CD4-positive, alpha-beta memory T cell (primary cell): ENCODE results near the gene TWIST2. TPM values are rescaled to one million over a fixed set of nuclear protein-coding genes. Genes with fewer than 3 reads are reported as not detected.

ENCODE experiments used
- CTCF ChIA-PET: fragments of 350-600 bp; sonication (Branson Sonifier 250); formaldehyde crosslinking; loops from one replicate; lab custom pipeline; 2021; ENCODE audit warnings: inconsistent platforms; ENCODE audit not compliant: partially characterized antibody; lab: Charles Lee
- POLR2A ChIA-PET: fragments of 350-600 bp; sonication (Branson Sonifier 250); formaldehyde crosslinking; loops from one replicate; lab custom pipeline; 2021; ENCODE audit not compliant: partially characterized antibody; lab: Charles Lee
- DNase-seq, 5 donors: peaks; one replicate each; pipeline versions ENCODE4 v3.0.0 to v3.0.0-alpha.2; 2020 to 2022; ENCODE audit warnings: mixed read lengths in 1 of 5
- H3K27ac ChIP-seq: one replicate; pipeline ENCODE4 v1.7.0; 2013; ENCODE audit warnings: low read depth, low read length
- H3K27me3 ChIP-seq: 2 replicates; pipeline ENCODE4 v1.7.0; 2013; ENCODE audit warnings: mild to moderate bottlenecking, low read length, moderate library complexity; ENCODE audit not compliant: insufficient read depth
- H3K36me3 ChIP-seq: 2 replicates; pipeline ENCODE4 v1.7.0; 2013; ENCODE audit warnings: mild to moderate bottlenecking, low read length, moderate library complexity; ENCODE audit not compliant: insufficient read depth
- H3K4me1 ChIP-seq: 2 replicates; pipeline ENCODE4 v1.7.0; 2013; ENCODE audit warnings: mild to moderate bottlenecking, low read length, moderate library complexity; ENCODE audit not compliant: insufficient read depth
- H3K4me3 ChIP-seq, 2 donors: one replicate each; pipeline ENCODE4 v1.7.0; 2013; ENCODE audit warnings: low read length in 2 of 2, mild to moderate bottlenecking in 1 of 2
- H3K9me3 ChIP-seq, 2 donors: one replicate each; pipeline ENCODE4 v1.7.0; 2013; ENCODE audit warnings: low read length in 2 of 2, control low read depth in 1 of 2; ENCODE audit not compliant: control insufficient read depth in 1 of 2
- H3K27ac Mint-ChIP-seq, 7 donors: one replicate each; pipeline ENCODE4 v1.8.0; 2020 to 2021; ENCODE audit warnings: mixed read lengths in 7 of 7, mild to moderate bottlenecking in 6 of 7, inconsistent platforms in 3 of 7, moderate library complexity in 3 of 7
- H3K27me3 Mint-ChIP-seq, 2 donors: one replicate each; pipeline ENCODE4 v1.8.0; 2020 to 2021; ENCODE audit warnings: mixed read lengths in 2 of 2
- H3K36me3 Mint-ChIP-seq, 2 donors: one replicate each; pipeline ENCODE4 v1.8.0; 2020 to 2021; ENCODE audit warnings: mixed read lengths in 2 of 2, inconsistent platforms in 1 of 2, mild to moderate bottlenecking in 1 of 2
- H3K4me1 Mint-ChIP-seq, 4 donors: one replicate each; pipeline ENCODE4 v1.8.0; 2020 to 2021; ENCODE audit warnings: mixed read lengths in 4 of 4, mild to moderate bottlenecking in 1 of 4
- H3K4me3 Mint-ChIP-seq, 8 donors: one replicate each; pipeline ENCODE4 v1.8.0; 2020 to 2021; ENCODE audit warnings: mixed read lengths in 8 of 8, mild to moderate bottlenecking in 7 of 8, moderate library complexity in 6 of 8, inconsistent platforms in 3 of 8
- H3K9me3 Mint-ChIP-seq, 8 donors: one replicate each; pipeline ENCODE4 v1.8.0; 2020 to 2021; ENCODE audit warnings: mixed read lengths in 8 of 8, mild to moderate bottlenecking in 5 of 8, inconsistent platforms in 3 of 8, moderate library complexity in 1 of 8
- intact Hi-C: fragments of 100-400 bp; cut with micrococcal nuclease; formaldehyde crosslinking; loops from one replicate; pipeline ENCODE4 v1.15.1; 2023
- polyA plus RNA-seq, 2 donors: library from polyadenylated mRNA; unstranded; fragments of 300-500 nt; fragmentation: Illumina TruSeq; gene quantifications; one replicate each; pipeline ENCODE4 v1.2.3, GENCODE V29; 2021
- total RNA-seq, 2 experiments: library from RNA; stranded (reverse); gene quantifications; one replicate each; pipeline ENCODE4 v1.2.3, GENCODE V29; 2021

TWIST2 gene
- total and polyA plus RNA-seq, 4 experiments from 2014 or later = not detected

DNA sequence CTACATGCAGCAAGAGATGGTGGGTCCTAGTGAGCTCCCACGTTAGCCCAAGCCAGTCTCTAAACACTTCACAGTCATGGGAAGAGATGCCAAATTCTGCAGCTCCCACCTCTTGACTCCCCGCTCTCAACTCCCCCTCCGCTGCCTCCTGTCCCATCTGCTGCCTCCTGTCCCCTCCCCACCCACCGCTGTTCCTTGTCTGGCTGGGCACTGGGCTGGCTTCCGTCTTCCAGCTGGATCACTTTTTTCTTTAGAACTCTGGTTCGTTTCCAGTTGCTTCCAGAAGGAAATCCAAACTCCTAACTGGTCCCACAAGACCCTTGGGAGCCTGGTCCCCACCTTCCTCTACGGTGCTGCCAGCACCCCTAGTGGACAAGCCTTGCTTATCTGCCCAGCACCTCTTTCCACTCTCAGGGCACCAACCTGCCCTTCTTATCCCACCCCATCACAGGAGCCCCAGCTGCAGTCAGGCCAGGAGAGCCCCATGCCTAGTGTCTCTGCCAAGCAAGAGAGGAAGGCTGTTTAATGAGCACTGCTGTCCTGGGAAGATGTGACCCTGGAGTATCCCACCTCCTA lies 12.1 kb upstream of the TWIST2 start:
- Histone ChIP-seq H3K4me1 (no peaks in the 10 kb centered on the region), H3K36me3 (no peaks in the 10 kb centered on the region), H3K27ac (no peak overlapping the region), H3K4me3 (no peak overlapping the region), H3K9me3 (no peaks in the 10 kb centered on the region), H3K27me3 (no peaks in the 10 kb centered on the region)
- H3K27ac Mint-ChIP-seq = no peak overlapping the region
- POLR2A ChIA-PET = no interaction called here
- CTCF ChIA-PET = no interaction called here
- peaks cover 0 to 5% (median 2%) of the 10 kb centered on the region in 4 donors for H3K4me1 Mint-ChIP-seq
- no peak for DNase-seq
- peaks cover 8 to 52% of the 10 kb centered on the region in 2 donors for H3K27me3 Mint-ChIP-seq
- intact Hi-C loops = no loop called here
- H3K4me3 Mint-ChIP-seq = no peak overlapping the region
- no peaks in the 10 kb centered on the region for H3K36me3 Mint-ChIP-seq
- peaks cover 0 to 3% (median 0%) of the 10 kb centered on the region in 8 donors for H3K9me3 Mint-ChIP-seq

DNA sequence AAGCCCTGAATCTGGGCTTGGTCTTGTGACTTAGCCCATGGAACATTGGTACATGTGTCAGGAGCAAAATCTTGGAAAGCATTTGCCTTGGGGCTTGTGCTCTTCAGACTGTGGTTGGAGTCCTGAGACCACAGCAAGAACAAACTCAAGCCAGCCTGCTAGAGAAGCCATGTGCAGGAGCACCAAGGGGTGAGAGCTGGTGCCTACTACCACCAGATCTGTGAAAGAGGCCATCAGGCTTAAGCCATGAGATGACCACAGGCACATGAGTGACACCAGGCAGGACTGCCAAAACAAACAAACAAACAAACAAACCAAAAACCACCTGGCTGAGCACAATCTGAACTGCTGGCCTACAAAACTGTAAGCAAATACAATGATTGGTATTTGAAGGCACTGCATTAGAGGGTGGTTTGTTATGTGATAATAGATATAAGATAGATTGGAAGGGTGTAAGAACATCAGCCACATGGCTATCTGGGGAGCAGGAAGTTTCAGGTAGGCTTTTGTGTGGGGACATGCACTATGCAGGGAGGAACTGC lies 9.0 kb upstream of the TWIST2 start:
- H3K27me3 Mint-ChIP-seq = peaks cover 11 to 42% of the 10 kb centered on the region in 2 donors
- CTCF ChIA-PET = no interaction called here
- intact Hi-C loops = no loop called here
- POLR2A ChIA-PET = no interaction called here
- Histone ChIP-seq H3K9me3 (no peaks in the 10 kb centered on the region), H3K27ac (no peak overlapping the region), H3K4me3 (no peak overlapping the region), H3K36me3 (no peaks in the 10 kb centered on the region), H3K27me3 (no peaks in the 10 kb centered on the region), H3K4me1 (no peaks in the 10 kb centered on the region)
- peaks cover 0 to 3% (median 0%) of the 10 kb centered on the region in 8 donors for H3K9me3 Mint-ChIP-seq
- DNase-seq = no peak
- H3K27ac Mint-ChIP-seq = no peak overlapping the region
- H3K36me3 Mint-ChIP-seq = no peaks in the 10 kb centered on the region
- no peak overlapping the region for H3K4me3 Mint-ChIP-seq
- no peaks in the 10 kb centered on the region for H3K4me1 Mint-ChIP-seq

DNA sequence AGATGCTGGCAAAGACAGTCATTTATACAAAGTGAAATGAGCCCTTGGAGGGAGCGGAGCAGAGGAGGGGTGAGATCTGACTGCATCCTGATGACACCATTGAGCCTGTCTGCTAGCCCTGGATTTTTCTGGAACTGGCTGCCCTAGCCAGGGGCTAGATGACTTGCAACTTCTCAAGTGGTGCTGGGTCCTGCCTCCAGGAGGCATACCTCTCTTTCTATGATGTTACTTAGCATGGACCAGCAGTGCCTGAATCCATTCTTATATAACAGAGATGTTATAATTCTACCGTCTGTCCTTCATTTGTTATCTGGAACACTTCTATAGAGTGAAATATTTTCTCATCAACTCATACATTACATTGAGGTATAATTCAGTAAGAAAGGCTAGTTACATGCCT lies 8.5 kb upstream of the TWIST2 start:
- DNase-seq = no peak
- no peaks in the 10 kb centered on the region for H3K36me3 ChIP-seq
- Mint-ChIP-seq H3K27me3 (peaks cover 17 to 45% of the 10 kb centered on the region in 2 donors), H3K4me3 (no peak overlapping the region), H3K36me3 (no peaks in the 10 kb centered on the region), H3K4me1 (no peaks in the 10 kb centered on the region), H3K9me3 (peaks cover 0 to 3% (median 0%) of the 10 kb centered on the region in 8 donors), H3K27ac (no peak overlapping the region)
- H3K27me3 ChIP-seq = no peaks in the 10 kb centered on the region
- intact Hi-C loops = no loop called here
- no peaks in the 10 kb centered on the region for H3K4me1 ChIP-seq
- ChIA-PET POLR2A (no interaction called here), CTCF (no interaction called here)
- no peak overlapping the region for H3K27ac ChIP-seq
- H3K4me3 ChIP-seq = no peak overlapping the region
- H3K9me3 ChIP-seq = no peaks in the 10 kb centered on the region

DNA sequence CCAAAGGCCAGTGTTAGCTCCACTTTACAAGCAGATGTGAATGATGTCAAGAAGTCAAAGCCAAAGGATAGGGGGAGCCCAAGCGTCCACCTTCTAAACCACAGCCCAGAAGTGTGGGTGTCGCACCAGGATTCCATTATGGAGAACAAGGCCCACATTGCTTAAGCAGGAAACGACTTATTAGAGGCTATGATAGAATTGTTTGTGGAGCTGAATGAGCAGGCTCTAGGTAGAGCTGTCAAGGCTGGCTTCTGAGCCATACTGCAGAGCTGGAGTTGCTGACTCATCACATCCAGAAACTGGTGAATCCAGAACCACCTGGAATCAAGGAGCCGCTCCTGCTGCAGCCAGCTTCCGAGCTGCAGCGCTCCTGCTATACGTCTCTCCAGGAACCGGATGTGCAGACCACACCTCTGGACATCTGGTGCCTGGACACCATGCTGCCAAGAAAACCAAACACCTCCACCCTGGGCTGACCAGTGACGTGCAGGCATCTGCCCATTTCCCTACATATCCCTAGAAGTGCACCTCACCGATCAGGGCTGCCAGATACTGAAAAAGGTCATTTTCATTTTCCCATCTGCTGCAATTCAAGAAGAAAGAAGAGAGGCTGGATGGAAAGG lies 6.2 kb upstream of the TWIST2 start:
- POLR2A ChIA-PET = no interaction called here
- Mint-ChIP-seq H3K4me3 (no peak overlapping the region), H3K36me3 (no peaks in the 10 kb centered on the region), H3K27me3 (peaks cover 29 to 47% of the 10 kb centered on the region in 2 donors), H3K4me1 (peaks cover 0 to 2% (median 0%) of the 10 kb centered on the region in 4 donors), H3K9me3 (peaks cover 0 to 3% (median 0%) of the 10 kb centered on the region in 8 donors), H3K27ac (no peak overlapping the region)
- no peaks in the 10 kb centered on the region for H3K4me1 ChIP-seq
- H3K36me3 ChIP-seq = no peaks in the 10 kb centered on the region
- H3K4me3 ChIP-seq = no peak overlapping the region
- CTCF ChIA-PET = no interaction called here
- DNase-seq = no peak
- no peak overlapping the region for H3K27ac ChIP-seq
- H3K27me3 ChIP-seq = peaks cover 5% of the 10 kb centered on the region
- intact Hi-C loops = no loop called here
- H3K9me3 ChIP-seq = no peaks in the 10 kb centered on the region

DNA sequence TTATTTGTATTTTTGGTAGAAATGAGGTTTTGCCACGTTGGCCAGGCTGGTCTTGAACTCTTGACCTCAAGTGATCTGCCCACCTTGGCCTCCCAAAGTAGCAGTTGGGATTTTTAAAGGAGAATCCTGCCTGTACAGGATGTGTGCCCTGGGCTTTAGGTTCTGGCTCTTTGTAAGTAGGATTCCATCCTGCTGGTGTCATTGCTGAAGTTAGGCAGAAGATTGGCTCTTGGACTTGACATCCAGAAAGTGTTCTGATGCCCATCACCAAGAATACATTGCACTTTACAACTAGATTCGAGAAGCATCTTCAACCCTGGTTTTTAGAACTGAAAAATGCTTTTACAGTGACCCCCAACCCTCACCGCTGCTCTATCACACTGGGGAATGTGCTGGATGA lies 4.4 kb upstream of the TWIST2 start:
- Histone ChIP-seq H3K9me3 (no peaks in the 10 kb centered on the region), H3K36me3 (no peaks in the 10 kb centered on the region), H3K27me3 (peaks cover 5% of the 10 kb centered on the region), H3K4me3 (no peak overlapping the region), H3K27ac (no peak overlapping the region), H3K4me1 (no peaks in the 10 kb centered on the region)
- intact Hi-C loops = no loop called here
- peaks cover 0 to 3% (median 0%) of the 10 kb centered on the region in 8 donors for H3K9me3 Mint-ChIP-seq
- peaks cover 29 to 43% of the 10 kb centered on the region in 2 donors for H3K27me3 Mint-ChIP-seq
- ChIA-PET CTCF (no interaction called here), POLR2A (no interaction called here)
- H3K4me3 Mint-ChIP-seq = no peak overlapping the region
- no peak overlapping the region for H3K27ac Mint-ChIP-seq
- H3K36me3 Mint-ChIP-seq = no peaks in the 10 kb centered on the region
- no peak for DNase-seq
- H3K4me1 Mint-ChIP-seq = peaks cover 0 to 2% (median 0%) of the 10 kb centered on the region in 4 donors

DNA sequence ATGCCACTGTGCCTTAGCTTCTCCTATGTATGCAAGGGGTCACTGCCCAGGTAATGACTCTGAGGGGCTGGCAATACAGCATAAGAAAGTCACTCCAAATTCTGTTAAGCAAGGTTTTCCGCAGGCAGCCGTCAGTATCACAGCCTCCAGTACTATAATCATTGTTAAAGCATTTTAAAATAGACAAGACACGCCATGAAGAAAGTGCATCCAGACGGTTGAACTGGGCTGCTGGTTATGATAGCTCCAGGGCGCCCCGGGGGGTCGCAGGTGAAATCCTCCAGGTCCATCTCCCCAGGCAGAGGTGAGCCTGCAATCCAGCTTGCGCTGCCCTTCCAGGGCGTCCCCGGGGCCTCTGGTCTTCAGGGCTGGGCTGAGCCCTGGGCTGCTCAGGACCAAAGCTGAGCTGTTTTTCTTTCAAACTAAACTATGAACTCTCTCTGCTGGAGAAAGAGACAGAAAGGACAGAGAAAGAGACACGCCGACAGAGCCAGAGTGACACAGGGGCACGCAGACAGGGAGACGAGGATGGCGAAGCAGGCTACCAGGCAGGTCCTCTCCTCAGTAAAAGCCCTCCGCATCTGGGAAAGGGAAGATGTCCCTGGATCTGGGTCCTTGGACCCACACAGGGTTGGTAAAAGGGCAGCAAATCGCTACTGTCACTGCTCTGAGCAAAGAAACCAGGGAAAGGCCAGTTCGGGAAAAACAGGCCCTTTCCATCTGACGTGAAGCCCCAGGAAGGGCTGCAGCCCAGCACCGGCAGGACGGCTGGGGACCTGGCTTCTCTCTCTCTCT lies 2.1 kb upstream of the TWIST2 start:
- ChIA-PET CTCF (no interaction called here), POLR2A (no interaction called here)
- Histone ChIP-seq H3K36me3 (no peaks in the 10 kb centered on the region), H3K27me3 (peaks cover 9% of the 10 kb centered on the region), H3K9me3 (no peaks in the 10 kb centered on the region), H3K4me1 (no peaks in the 10 kb centered on the region), H3K27ac (no peak overlapping the region), H3K4me3 (no peak overlapping the region)
- no peaks in the 10 kb centered on the region for H3K9me3 Mint-ChIP-seq
- no peak for DNase-seq
- peaks cover 0 to 2% (median 0%) of the 10 kb centered on the region in 4 donors for H3K4me1 Mint-ChIP-seq
- intact Hi-C loops = no loop called here
- peaks cover 33 to 39% of the 10 kb centered on the region in 2 donors for H3K27me3 Mint-ChIP-seq
- no peaks in the 10 kb centered on the region for H3K36me3 Mint-ChIP-seq
- H3K4me3 Mint-ChIP-seq = peak overlapping the region in 3 of 8 donors; percentile 5 to 43 (median 31)
- no peak overlapping the region for H3K27ac Mint-ChIP-seq

DNA sequence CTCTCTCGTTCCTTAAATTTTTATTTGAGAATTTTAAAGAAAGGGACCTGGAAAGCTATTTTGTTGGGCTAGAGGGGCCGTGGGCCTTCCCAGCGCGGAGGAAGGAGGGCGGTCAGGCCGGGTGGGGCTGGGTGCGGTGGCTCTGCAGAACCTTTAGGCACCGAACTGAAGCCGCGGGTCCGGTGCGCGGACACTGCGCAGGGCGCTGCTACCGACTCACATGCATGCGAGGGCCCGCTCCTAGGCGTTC lies 1.6 kb upstream of the TWIST2 start:
- Histone ChIP-seq H3K9me3 (no peaks in the 10 kb centered on the region), H3K4me1 (no peaks in the 10 kb centered on the region), H3K4me3 (no peak overlapping the region), H3K27me3 (peaks cover 9% of the 10 kb centered on the region), H3K36me3 (no peaks in the 10 kb centered on the region), H3K27ac (no peak overlapping the region)
- Mint-ChIP-seq H3K27me3 (peaks cover 38 to 43% of the 10 kb centered on the region in 2 donors), H3K36me3 (no peaks in the 10 kb centered on the region), H3K9me3 (no peaks in the 10 kb centered on the region), H3K27ac (no peak overlapping the region), H3K4me1 (peaks cover 0 to 2% (median 0%) of the 10 kb centered on the region in 4 donors), H3K4me3 (no peak overlapping the region)
- DNase-seq = no peak
- CTCF ChIA-PET = no interaction called here
- POLR2A ChIA-PET = no interaction called here
- intact Hi-C loops = no loop called here
